IMR-90 (cell line): ENCODE measurements around the gene ELOVL1. TPM values are rescaled to one million over a fixed set of nuclear protein-coding genes. Genes with fewer than 3 reads are reported as not detected.

Experiments
- ATAC-seq: fragments of 200-7000 bp; cut with Tn5 transposase; 2 replicates; pipeline ENCODE4 v1.9.1; 2020; ENCODE audit warnings: low read depth, mild to moderate bottlenecking, moderate library complexity
- BruUV-seq: library from RNA; stranded (reverse); fragments of 400-500 nt; replicated peaks from 2 replicates; lab custom pipeline; 2021; lab: Mats Ljungman, UMichigan
- CTCF ChIA-PET: fragments of 300-600 bp; formaldehyde crosslinking; extraction: SDS; loops from one replicate; lab custom pipeline; 2021; ENCODE audit warnings: antibody characterized with exemption; lab: Yijun Ruan, JAX
- POLR2A ChIA-PET: fragments of 300-600 bp; sonication (Branson Sonifier 250); formaldehyde crosslinking; loops from one replicate; lab custom pipeline; 2022; ENCODE audit warnings: antibody characterized with exemption; ENCODE audit not compliant: unreplicated experiment; lab: Charles Lee
- DNase-seq: peaks from one replicate; pipeline ENCODE4 v3.0.0; 2013
- H2AFZ ChIP-seq: replicated peaks from 2 replicates; pipeline ENCODE3; 2013; ENCODE audit warnings: low read length, mild to moderate bottlenecking; ENCODE audit not compliant: poor library complexity
- H2AK5ac ChIP-seq: 2 replicates; pipeline ENCODE4 v1.6.1; 2013; ENCODE audit warnings: low read depth, low read length, inconsistent platforms
- H2AK9ac ChIP-seq: replicated peaks from 2 replicates; pipeline ENCODE3; 2013; ENCODE audit warnings: mild to moderate bottlenecking, low read depth, low read length, moderate library complexity; ENCODE audit not compliant: poor library complexity
- H2BK120ac ChIP-seq: 2 replicates; pipeline ENCODE4 v1.6.1; 2013; ENCODE audit warnings: low read depth, low read length, inconsistent platforms
- H2BK15ac ChIP-seq: 3 replicates; pipeline ENCODE4 v1.6.1; 2013; ENCODE audit warnings: low read depth, low read length, inconsistent platforms
- H2BK20ac ChIP-seq: 2 replicates; pipeline ENCODE4 v1.6.1; 2013; ENCODE audit warnings: low read depth, mild to moderate bottlenecking, inconsistent platforms, low read length, moderate library complexity
- H2BK5ac ChIP-seq: 2 replicates; pipeline ENCODE4 v1.6.1; 2013; ENCODE audit warnings: mild to moderate bottlenecking, low read depth, low read length, inconsistent platforms; ENCODE audit not compliant: poor library complexity, severe bottlenecking
- H3K14ac ChIP-seq: replicated peaks from 2 replicates; pipeline ENCODE4 v1.6.1; 2013; ENCODE audit warnings: low read depth, low read length, inconsistent platforms
- H3K18ac ChIP-seq: 2 replicates; pipeline ENCODE4 v1.6.1; 2013; ENCODE audit warnings: low read depth, low read length, control low read depth
- H3K23ac ChIP-seq: 2 replicates; pipeline ENCODE4 v1.6.1; 2013; ENCODE audit warnings: low read depth, low read length, inconsistent platforms
- H3K27ac ChIP-seq: 2 replicates; pipeline ENCODE4 v1.5.1; 2013; ENCODE audit warnings: mild to moderate bottlenecking, control low read depth, low read length; ENCODE audit not compliant: insufficient read depth
- H3K27me3 ChIP-seq: 2 replicates; pipeline ENCODE4 v1.6.1; 2013; ENCODE audit warnings: low read length; ENCODE audit not compliant: control insufficient read depth, insufficient read depth
- H3K36me3 ChIP-seq: 2 replicates; pipeline ENCODE4 v1.6.1; 2013; ENCODE audit warnings: low read length, mixed read lengths; ENCODE audit not compliant: control insufficient read depth, insufficient read depth
- H3K4ac ChIP-seq: 2 replicates; pipeline ENCODE4 v1.6.1; 2013; ENCODE audit warnings: low read depth, low read length, inconsistent platforms
- H3K4me1 ChIP-seq: 2 replicates; pipeline ENCODE4 v1.6.1; 2013; ENCODE audit warnings: low read length, mixed read lengths; ENCODE audit not compliant: control insufficient read depth, insufficient read depth
- H3K4me2 ChIP-seq: 2 replicates; pipeline ENCODE4 v1.6.1; 2013; ENCODE audit warnings: low read depth, mild to moderate bottlenecking, control low read depth, low read length, moderate library complexity
- H3K4me3 ChIP-seq: 2 replicates; pipeline ENCODE4 v1.5.1; 2013; ENCODE audit warnings: low read depth, mild to moderate bottlenecking, control low read depth, low read length, moderate library complexity; ENCODE audit not compliant: insufficient read depth
- H3K56ac ChIP-seq: 2 replicates; pipeline ENCODE4 v1.6.1; 2013; ENCODE audit warnings: low read length, inconsistent platforms; ENCODE audit not compliant: insufficient read depth; ENCODE audit errors: extremely low read depth
- H3K79me1 ChIP-seq, 2 experiments: 2 replicates each; pipeline ENCODE4 v1.6.1; 2013; ENCODE audit warnings: low read length in 2 of 2, inconsistent platforms in 1 of 2, low read depth in 1 of 2
- H3K9ac ChIP-seq: 2 replicates; pipeline ENCODE4 v1.6.1; 2013; ENCODE audit warnings: low read depth, low read length, control low read depth
- H3K9me1 ChIP-seq: 2 replicates; pipeline ENCODE4 v1.6.1; 2013; ENCODE audit warnings: low read length, inconsistent platforms; ENCODE audit not compliant: insufficient read depth
- H3K9me3 ChIP-seq: 2 replicates; pipeline ENCODE4 v1.6.1; 2013; ENCODE audit warnings: low read length; ENCODE audit not compliant: control insufficient read depth, insufficient read depth
- H4K20me1 ChIP-seq: 2 replicates; pipeline ENCODE4 v1.6.1; 2013; ENCODE audit warnings: low read length, inconsistent platforms; ENCODE audit not compliant: insufficient read depth
- H4K5ac ChIP-seq: 2 replicates; pipeline ENCODE4 v1.6.1; 2013; ENCODE audit warnings: mild to moderate bottlenecking, low read depth, low read length, control low read depth
- H4K8ac ChIP-seq, 2 experiments: 2 replicates each; pipeline ENCODE4 v1.6.1; 2013; ENCODE audit warnings: low read depth in 2 of 2, low read length in 2 of 2, control low read depth in 1 of 2, inconsistent platforms in 1 of 2
- H4K91ac ChIP-seq: 2 replicates; pipeline ENCODE4 v1.6.1; 2013; ENCODE audit warnings: low read depth, low read length, inconsistent platforms; ENCODE audit not compliant: insufficient read depth
- MAZ ChIP-seq: IDR thresholded peaks from 2 replicates; pipeline ENCODE4 v1.6.1; 2012; ENCODE audit warnings: low read depth, mild to moderate bottlenecking, low read length, improper control_type of control experiment, moderate library complexity, borderline replicate concordance
- RCOR1 ChIP-seq: IDR thresholded peaks from 2 replicates; pipeline ENCODE4 v1.6.1; 2012; ENCODE audit warnings: mild to moderate bottlenecking, low read length, improper control_type of control experiment; ENCODE audit not compliant: insufficient replicate concordance
- WGBS, 2 experiments: methylation state at CpG; one replicate each; pipeline versions ENCODE4 v1.1.5 to v1.1.7; 2013; ENCODE audit warnings: missing lambda C conversion rate in 2 of 2; ENCODE audit not compliant: insufficient read length in 1 of 2; ENCODE audit errors: extremely low coverage in 2 of 2; 5-methylcytosine and 5-hydroxymethylcytosine counted together
- dilution Hi-C: fragments of 300-500 bp; cut with HindIII; formaldehyde crosslinking; loops from one replicate; pipeline ENCODE4 v1.14.3; 2018; ENCODE audit warnings: low sequenced_read_pairs; ENCODE audit not compliant: unreplicated experiment
- in situ Hi-C: fragments of 300-500 bp; cut with MboI; formaldehyde crosslinking; loops from 3 replicates; pipeline ENCODE4 v1.14.3; 2019; ENCODE audit warnings: low sequenced_read_pairs, inconsistent platforms, mixed read lengths
- intact Hi-C: fragments of 100-400 bp; cut with micrococcal nuclease; formaldehyde crosslinking; loops from 2 replicates; pipeline ENCODE4 v1.10.0; 2022
- polyA plus RNA-seq, 3 experiments: library from polyadenylated mRNA; depleted of rRNA; stranded (reverse); fragments of >200 nt; gene quantifications; 2 replicates each; pipeline ENCODE4 v1.2.3, GENCODE V29; 2012; ENCODE audit warnings: low replicate concordance in 1 of 3
- total RNA-seq: library from RNA; depleted of rRNA; stranded (reverse); fragments of >200 nt; gene quantifications from 2 replicates; pipeline ENCODE4 v1.2.3, GENCODE V29; 2012

The ELOVL1 gene
- total and polyA plus RNA-seq, 2 of the 4 experiments (the other 2 are of a cell fraction): 88.9 to 211 TPM

GRCh38 chr1:43352351-43352705, 15.5 kb downstream of the ELOVL1 start:
- DNase-seq (no peak), ATAC-seq (no peak)
- Histone ChIP-seq H3K9me1 (peaks cover 13% of the 10 kb centered on the region), H3K27ac (no peak overlapping the region), H2BK15ac (peak overlapping the region; percentile 72; the same call in 1 of the 3 replicates), H4K5ac (no peak overlapping the region), H2AK9ac (peak overlapping the region; percentile 15), H3K18ac (no peak overlapping the region), H2BK120ac (peak overlapping the region; percentile 34; the same call in 1 of the 2 replicates), H3K27me3 (0 out of 2 replicates have a peak, but pooled peaks cover 7% of the 10 kb centered on the region), H2BK20ac (no peak overlapping the region; the same call in 1 of the 2 replicates), H3K23ac (no peak overlapping the region), H3K4me2 (no peak overlapping the region), H2AK5ac (peak overlapping the region; percentile 87), H2BK5ac (peak overlapping the region; percentile 9), H3K36me3 (no peaks in the 10 kb centered on the region), H3K9me3 (no peaks in the 10 kb centered on the region), H4K8ac (no peak overlapping the region), H3K4ac (peak overlapping the region; percentile 51), H2AFZ (peak overlapping the region; percentile 19), H3K4me3 (no peak overlapping the region), H4K91ac (no peak overlapping the region), H3K14ac (no peak overlapping the region), H3K79me1 (no peaks in the 10 kb centered on the region), H3K56ac (no peak overlapping the region), H4K20me1 (peaks cover 3% of the 10 kb centered on the region; the same call in 1 of the 2 replicates), H3K4me1 (peaks cover 18% of the 10 kb centered on the region), H3K9ac (no peak overlapping the region)
- BruUV-seq: no TSS peak
- dilution Hi-C loops (no loop called here), in situ Hi-C loops (loop anchor here (10.0 kb wide), 1 partner anchor 118 kb away; no protein-coding TSS in a partner anchor), intact Hi-C loops (no loop called here)
- CTCF ChIA-PET: no interaction called here
- POLR2A ChIA-PET: no interaction called here
- WGBS, 2 experiments: 88% methylated on average over 1 of the region's 2 CpGs; no CpG with 5 or more reads in 1 of the 2 experiments
- TF ChIP-seq MAZ (no peak), RCOR1 (no peak)
